HG02884 (cell line): Measurements from ENCODE around the gene SYNCRIP.
"Not testable (repeated sequence)": the region's sequence is repeated elsewhere in the genome, so short reads cannot be mapped to it uniquely, and the experiment has no call there.

ENCODE experiments used
- ATAC-seq: cut with Tn5 transposase; IDR thresholded peaks from one replicate; pipeline ENCODE4 v1.9.1; 2021; ENCODE audit warnings: mild to moderate bottlenecking, moderate library complexity; ENCODE audit not compliant: unreplicated experiment

Gene SYNCRIP

DNA sequence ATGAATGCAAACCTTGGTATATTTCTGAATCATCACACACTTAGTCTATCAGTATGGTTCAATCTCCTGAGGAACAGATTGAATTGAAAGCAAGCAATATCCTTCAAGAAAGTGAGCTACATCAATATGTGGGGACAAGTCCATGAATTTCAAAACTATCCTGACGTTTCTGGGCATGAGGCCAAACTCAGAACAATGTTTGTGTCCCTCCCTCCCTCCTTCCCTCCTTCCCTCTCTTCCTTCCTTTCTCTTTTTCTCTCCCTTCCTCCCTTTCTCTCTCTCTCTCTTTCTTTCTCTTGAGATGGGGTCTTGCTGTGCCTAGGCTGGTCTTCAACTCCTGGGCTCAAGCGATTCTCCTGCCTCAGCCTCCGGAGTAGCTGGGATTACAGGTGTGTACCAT lies 27.9 kb upstream of the SYNCRIP start:
- ATAC-seq = no peak

GRCh38 chr6:85669735-85670194 lies 27.1 kb upstream of the SYNCRIP start:
- ATAC-seq = peak; percentile 93

DNA sequence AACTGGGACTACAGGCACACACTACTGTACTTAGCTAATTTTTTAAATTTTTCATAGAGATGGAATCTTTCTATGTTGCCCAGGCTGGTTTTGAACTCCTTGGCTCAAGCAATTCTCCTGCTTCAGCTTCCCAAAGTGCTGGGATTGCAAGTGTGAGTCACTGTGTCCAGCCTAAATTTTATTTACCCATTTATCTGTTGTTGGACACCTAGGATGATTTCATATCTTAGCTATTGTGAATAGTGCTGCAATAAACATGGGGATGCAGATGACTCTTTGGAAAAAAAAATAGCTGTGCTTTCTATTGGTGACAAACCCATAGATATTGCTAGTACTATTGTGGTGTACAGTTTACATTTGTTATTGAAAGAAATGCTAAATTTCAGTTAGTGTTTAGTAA lies 19.6 kb upstream of the SYNCRIP start:
- no peak for ATAC-seq

- no peak for ATAC-seq
Measured at GRCh38 chr6:85660181-85660611, 17.5 kb upstream of the SYNCRIP start.

- ATAC-seq = no peak
Measured at GRCh38 chr6:85650606-85651005, 7.9 kb upstream of the SYNCRIP start.

DNA sequence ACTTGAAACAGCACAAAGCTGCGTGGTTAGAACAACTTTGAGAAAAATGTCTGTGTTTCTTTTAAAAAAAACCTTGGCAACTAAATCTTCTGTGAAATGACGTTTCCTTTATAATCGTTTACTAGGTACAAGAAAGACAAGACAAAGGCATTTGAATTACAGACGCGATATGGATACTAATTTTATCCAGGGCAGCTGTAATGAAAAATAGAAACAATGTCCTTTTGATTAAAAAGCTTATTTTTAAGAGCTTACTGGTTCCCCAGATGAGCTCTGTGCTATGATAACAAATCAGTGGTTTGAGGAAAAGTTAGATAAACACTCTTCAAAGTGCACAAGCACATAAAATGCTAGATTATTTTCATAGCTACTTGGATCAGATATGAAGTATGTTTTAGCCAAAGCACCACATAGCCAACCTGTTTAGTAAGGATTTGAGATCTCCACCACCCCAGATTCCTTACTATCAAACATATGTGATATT lies 1.6 kb upstream of the SYNCRIP start:
- ATAC-seq = no peak

- ATAC-seq = peak; percentile 43
Measured at GRCh38 chr6:85643537-85644278, 1.0 kb upstream of the SYNCRIP start.

DNA sequence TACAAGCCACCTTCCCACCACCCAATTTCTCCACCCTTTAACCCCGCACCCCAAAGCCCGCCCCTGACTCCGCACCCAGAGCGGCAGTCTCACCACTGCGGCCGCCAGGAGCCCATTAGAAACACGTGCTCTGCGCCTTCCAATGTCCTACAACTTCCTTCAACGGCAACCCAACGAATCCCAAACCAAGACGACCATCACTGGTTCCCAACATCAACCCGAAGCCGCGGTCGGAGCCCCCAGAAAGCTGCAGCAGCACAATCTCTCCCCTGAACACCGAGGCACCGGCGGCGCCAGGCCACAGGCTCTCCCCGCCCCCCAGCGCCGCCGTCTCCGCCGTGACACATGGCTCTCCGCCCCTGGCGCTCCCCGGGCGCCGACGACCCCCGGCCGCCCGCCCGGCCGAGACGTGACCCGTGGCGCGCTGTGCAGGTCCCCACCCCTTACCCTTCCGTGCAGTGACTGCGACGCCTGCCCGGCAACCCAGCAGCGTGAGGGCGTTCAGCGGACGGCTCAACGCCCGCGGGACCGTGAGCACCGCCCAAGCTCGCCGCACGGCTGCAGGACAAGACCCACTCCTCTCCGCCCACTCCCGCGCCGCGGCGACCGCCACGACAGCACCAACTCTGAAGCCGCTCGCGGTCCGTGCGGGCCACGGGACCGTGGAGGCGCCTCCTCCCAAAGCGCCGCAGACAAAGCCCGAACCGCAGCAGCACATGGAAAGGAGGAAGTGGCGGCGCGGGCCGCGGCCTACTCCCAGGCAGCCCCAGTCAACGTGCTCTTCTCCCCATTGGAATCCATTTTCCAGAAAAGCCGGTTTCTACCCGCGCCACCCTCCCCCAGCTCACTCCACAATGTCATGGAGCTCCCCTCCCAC lies 551 bp downstream of the SYNCRIP start:
- no peak for ATAC-seq

DNA sequence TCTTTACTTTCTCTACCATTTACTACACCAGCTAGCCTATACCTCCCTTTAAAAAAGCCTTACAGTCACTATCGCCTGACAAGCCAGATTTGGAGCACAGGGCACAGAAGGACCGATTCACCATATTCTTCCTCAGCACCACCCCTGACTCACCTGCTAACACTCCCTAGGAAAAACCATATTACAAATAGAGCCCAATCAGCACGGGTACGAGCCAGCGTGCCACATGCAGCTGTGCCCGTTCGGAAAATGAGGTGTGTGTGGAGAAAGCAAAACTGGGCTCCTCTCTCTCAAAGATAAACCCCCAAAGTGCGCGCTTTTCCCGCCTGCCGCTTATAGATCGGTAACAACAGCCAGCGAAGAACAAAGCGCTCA lies 1.2 kb downstream of the SYNCRIP start:
- no peak for ATAC-seq

DNA sequence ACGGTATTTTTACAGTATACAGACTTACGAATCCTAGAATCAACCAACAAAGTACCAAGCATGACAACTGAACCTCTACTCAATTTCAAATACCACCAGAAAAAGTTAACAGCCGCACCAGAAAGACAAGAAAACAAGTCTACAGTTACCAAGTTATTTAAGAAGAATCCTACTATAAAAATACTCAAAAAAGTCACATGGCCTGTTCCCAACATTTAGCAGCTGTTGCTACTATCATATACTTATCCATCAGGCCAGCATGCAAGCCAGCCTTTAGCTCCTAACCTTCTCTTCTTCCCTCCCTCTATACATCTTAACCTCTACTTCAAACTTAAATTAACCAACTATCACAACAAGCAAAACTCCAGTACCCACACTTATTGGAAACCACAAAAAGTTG lies 1.9 kb downstream of the SYNCRIP start:
- ATAC-seq = no peak

- ATAC-seq = no peak
Measured at GRCh38 chr6:85637579-85637978, 5.1 kb downstream of the SYNCRIP start.

DNA sequence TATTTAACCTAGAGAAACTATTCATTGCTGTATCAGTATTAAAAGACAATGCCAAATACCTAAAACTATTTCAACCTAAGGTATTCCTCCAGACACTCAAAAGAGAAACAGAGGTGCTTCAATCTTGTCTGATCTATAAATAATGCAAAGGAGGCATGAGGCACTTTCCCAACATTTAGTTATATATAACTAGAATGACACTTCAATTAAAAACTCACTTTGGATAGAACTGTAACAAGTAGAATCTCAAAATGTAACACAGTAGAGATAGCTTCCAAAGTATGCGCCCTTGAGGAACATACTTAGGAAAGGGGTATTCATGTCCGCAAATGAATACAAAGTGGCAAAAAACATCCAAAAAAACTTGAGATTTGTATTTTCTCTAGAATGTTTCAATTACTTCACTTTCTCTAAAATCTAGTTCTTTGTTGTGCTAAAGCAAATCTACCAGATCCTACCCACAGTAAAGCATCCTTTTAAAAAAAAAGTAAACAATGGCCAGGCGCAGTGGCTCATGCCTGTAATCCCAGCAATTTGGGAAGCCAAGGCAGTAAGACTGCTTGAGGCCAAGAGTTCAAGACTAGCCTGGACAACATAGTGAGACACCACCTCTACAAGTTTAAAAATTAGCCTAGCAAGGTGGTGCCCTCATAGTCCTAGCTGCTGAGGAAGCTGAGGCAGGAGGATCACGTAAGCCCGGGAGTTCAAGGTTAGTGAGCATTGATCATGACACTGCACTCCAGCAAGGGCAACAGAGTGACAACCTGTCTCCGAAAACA lies 10.3 kb downstream of the SYNCRIP start:
- no peak for ATAC-seq

GRCh38 chr6:85631117-85631516 lies 11.6 kb downstream of the SYNCRIP start:
- ATAC-seq = not testable (repeated sequence)

DNA sequence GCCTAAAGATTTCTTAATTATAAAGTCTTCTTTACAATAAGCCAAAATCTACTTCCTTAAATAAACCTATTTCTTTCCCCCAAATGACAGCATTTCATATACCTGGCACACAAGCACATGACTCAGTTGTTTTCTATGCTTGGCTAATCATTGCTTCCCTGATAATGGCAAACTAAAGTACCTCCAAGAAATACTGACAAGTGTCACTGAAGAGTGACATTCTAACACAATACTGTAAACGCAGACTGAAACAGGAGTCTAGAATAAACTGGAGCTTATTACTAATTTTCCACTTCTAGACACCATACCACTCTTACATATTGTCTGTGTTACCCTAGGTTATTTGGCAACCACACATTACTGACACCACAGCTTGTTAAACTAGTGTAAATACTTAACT lies 14.3 kb downstream of the SYNCRIP start:
- no peak for ATAC-seq

DNA sequence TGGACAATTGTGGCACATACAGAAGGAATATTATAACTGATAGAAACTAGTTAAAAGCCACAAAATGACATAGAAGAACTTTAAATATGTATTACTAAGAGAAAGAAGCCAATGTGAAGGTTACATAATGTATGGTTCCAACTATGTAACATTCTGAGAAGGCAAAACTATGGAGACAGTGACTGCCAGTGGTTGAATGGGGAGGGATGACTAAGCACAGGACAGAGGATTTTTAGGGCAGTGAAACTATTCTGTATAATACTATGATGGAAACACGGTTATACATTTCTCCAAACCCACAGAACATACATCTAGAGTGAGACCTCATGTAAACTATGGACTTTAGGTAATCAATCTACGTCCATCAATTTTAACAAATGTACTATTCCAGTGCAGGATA lies 22.4 kb downstream of the SYNCRIP start:
- ATAC-seq = no peak

DNA sequence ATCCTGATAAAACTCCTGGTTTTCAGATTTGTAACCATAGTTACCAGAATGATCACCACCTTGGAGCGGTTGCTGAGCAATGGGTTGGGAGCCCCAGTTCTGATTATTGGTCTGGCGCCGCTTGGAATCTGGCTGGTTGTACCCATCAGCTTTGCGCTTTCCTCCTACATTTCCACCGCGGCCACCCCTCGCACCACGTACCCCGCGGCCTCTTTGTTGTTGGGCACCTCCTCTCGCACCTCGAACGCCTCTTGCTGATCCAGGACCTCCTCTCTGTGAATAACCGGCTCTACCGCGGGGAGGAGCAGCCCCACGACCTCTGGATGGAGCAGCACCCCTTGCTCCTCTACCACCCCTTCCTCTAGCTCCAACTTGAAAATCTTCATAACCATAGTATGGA lies 27.9 kb downstream of the SYNCRIP start:
- ATAC-seq = no peak

- no peak for ATAC-seq
Measured at GRCh38 chr6:85612690-85613474, 29.8 kb downstream of the SYNCRIP start.

DNA sequence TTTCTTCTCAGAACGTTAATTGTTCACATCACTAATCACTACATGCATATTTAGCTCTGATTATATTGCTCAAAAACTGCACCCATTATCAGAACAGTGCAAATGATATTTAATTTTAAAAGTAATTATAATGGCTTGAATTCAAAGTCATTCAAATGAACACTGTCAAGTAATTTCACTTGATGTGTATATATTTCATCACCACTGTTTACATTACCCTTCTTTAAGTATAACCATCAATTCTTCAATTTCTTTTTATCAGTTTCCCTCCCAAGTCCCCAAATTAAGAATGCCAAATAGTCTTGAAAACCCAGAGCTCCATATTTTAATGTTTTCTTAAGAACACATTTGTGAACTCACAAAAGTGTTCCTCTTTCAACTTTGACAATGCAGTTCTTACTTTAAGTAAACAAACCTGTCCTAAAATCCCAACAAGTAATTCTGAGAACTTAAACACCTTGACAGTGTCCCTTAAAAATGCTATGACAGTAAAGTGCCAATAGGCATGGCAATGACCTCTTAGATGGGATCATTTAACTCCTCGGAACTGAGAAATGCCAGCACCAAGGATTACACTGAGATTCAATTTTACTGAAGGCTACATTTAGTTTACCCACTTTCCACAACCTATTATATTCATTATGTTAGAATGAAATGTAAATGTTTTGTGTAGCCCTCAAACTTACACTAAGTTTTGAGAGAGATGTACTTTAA lies 32.3 kb downstream of the SYNCRIP start:
- no peak for ATAC-seq

- no peak for ATAC-seq
Measured at GRCh38 chr6:85602100-85602499, 40.6 kb downstream of the SYNCRIP start.
